ENCODE results near the gene ATG4B. TPM values are rescaled to one million over a fixed set of nuclear protein-coding genes. Genes with fewer than 3 reads are reported as not detected.

ATG4B gene
- total and polyA plus RNA-seq, 11 donors = 35.9 to 75.1 (median 48.3) TPM

DNA sequence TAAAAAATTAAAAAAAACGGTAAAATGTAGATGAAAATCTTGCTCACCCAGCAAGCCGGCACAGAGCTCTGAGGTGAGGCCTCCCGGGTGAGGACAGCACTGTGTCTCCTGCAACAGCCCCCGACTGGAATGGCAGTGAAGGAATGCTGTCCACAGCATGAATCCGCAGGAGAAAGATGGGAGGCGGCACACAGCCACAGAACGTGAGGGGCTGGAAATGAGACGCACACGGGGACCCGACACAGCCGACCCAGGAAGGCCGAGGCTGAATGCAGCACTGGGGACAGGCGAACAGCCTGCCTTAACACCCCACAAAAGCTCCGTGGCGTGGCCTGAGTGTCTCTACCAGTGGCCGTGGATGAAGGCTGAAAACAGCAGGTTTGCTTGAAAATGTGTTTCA lies 44.2 kb upstream of the ATG4B start:
- TF ChIP-seq POLR2A (IDR thresholded peaks at IDR 0.05) = no peak
- TF ChIP-seq, protein P1, sequence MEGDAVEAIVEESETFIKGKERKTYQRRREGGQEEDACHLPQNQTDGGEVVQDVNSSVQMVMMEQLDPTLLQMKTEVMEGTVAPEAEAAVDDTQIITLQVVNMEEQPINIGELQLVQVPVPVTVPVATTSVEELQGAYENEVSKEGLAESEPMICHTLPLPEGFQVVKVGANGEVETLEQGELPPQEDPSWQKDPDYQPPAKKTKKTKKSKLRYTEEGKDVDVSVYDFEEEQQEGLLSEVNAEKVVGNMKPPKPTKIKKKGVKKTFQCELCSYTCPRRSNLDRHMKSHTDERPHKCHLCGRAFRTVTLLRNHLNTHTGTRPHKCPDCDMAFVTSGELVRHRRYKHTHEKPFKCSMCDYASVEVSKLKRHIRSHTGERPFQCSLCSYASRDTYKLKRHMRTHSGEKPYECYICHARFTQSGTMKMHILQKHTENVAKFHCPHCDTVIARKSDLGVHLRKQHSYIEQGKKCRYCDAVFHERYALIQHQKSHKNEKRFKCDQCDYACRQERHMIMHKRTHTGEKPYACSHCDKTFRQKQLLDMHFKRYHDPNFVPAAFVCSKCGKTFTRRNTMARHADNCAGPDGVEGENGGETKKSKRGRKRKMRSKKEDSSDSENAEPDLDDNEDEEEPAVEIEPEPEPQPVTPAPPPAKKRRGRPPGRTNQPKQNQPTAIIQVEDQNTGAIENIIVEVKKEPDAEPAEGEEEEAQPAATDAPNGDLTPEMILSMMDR (IDR thresholded peaks at IDR 0.05) = no peak
- WGBS, 4 donors = 89 to 94% (median 93%) methylated on average over 16 of the region's 16 CpGs
- Histone ChIP-seq H3K4me3 (no peak overlapping the region), H3K9me3 (peaks cover 0 to 11% (median 0%) of the 10 kb centered on the region in 12 donors), H3K36me3 (peaks cover 0 to 76% (median 43%) of the 10 kb centered on the region in 9 donors), H3K27ac (no peak overlapping the region), H3K4me1 (no peaks in the 10 kb centered on the region), H3K27me3 (no peaks in the 10 kb centered on the region)
- no peak for DNase-seq
- no peak for ATAC-seq
- intact Hi-C loops (cut with DNase I) = loop anchor here in 1 of 10 donors (5.0 kb wide), 1 partner anchor 81 kb away; no protein-coding TSS in a partner anchor

- no peak for TF ChIP-seq POLR2A (IDR thresholded peaks at IDR 0.05)
- TF ChIP-seq, protein P1 (IDR thresholded peaks at IDR 0.05) = peak in 3 of 12 donors; percentile 9 to 22 (median 11)
- H3K9me3 ChIP-seq = no peaks in the 10 kb centered on the region
- no peak overlapping the region for H3K27ac ChIP-seq
- 86 to 92% (median 91%) methylated on average over 15 of the region's 15 CpGs for WGBS, 4 donors
- H3K36me3 ChIP-seq = peaks cover 0 to 90% (median 66%) of the 10 kb centered on the region in 9 donors
- H3K27me3 ChIP-seq = no peaks in the 10 kb centered on the region
- no peak overlapping the region for H3K4me3 ChIP-seq
- intact Hi-C loops (cut with DNase I) = loop anchor here in 1 of 10 donors (5.0 kb wide), 1 partner anchor 518 kb away; no protein-coding TSS in a partner anchor
- H3K4me1 ChIP-seq = no peaks in the 10 kb centered on the region
- ATAC-seq (peak in 1 of 4 donors; percentile 41), DNase-seq (no peak)
Measured at GRCh38 chr2:241595600-241596140, 41.8 kb upstream of the ATG4B start.

DNA sequence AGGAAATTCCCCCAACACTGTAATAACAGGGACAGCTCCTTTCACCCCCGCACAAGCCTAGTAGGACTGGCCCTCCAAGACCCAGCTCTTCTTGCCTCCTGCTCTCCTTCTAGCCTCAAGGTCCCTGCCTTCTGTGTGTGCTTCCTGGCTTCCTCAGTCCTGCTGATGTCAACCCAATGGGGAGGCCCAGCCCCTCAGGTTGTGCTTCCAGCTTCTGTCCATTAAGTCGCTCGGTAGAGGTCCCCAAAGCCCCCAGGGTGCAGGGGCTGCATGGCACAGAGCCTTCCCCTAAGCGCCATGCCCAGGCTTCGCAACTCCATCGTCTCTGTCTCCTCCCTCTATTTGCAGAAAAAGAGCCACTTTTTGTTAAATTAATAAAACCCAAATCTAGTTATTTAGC lies 39.9 kb upstream of the ATG4B start:
- Histone ChIP-seq H3K36me3 (peaks cover 0 to 95% (median 73%) of the 10 kb centered on the region in 9 donors), H3K4me1 (no peaks in the 10 kb centered on the region)

GRCh38 chr2:241598061-241598460 lies 39.4 kb upstream of the ATG4B start:
- intact Hi-C loops (cut with DNase I) = loop anchor here in 1 of 10 donors (5.0 kb wide), 1 partner anchor 521 kb away; no protein-coding TSS in a partner anchor
- DNase-seq = no peak
- TF ChIP-seq, protein P1 (IDR thresholded peaks at IDR 0.05) = no peak
- TF ChIP-seq POLR2A (IDR thresholded peaks at IDR 0.05) = no peak
- H3K27me3 ChIP-seq = no peaks in the 10 kb centered on the region
- H3K36me3 ChIP-seq = peaks cover 0 to 94% (median 76%) of the 10 kb centered on the region in 9 donors
- H3K9me3 ChIP-seq = no peaks in the 10 kb centered on the region
- ATAC-seq = no peak
- H3K4me1 ChIP-seq = no peaks in the 10 kb centered on the region
- no peak overlapping the region for H3K27ac ChIP-seq
- 65 to 76% (median 67%) methylated on average over 5 of the region's 5 CpGs for WGBS, 4 donors
- H3K4me3 ChIP-seq = no peak overlapping the region

More for the DNA sequence above, 39.9 kb upstream of the ATG4B start:
- Histone ChIP-seq H3K9me3 (no peaks in the 10 kb centered on the region), H3K4me3 (no peak overlapping the region), H3K27me3 (no peaks in the 10 kb centered on the region), H3K27ac (no peak overlapping the region)
- 93 to 94% (median 93%) methylated on average over 6 of the region's 6 CpGs for WGBS, 4 donors
- ATAC-seq = no peak
- intact Hi-C loops (cut with DNase I) = loop anchor here in 1 of 10 donors (5.0 kb wide), 1 partner anchor 520 kb away; no protein-coding TSS in a partner anchor
- DNase-seq = no peak
- TF ChIP-seq, protein P1 (IDR thresholded peaks at IDR 0.05) = no peak
- TF ChIP-seq POLR2A (IDR thresholded peaks at IDR 0.05) = no peak

Measured in heart left ventricle (tissue), 16 donors.